ENCODE results near the gene NRP2.

GRCh38 chr2:205701509-205701908, 19.2 kb downstream of the NRP2 start:
- TF ChIP-seq CTCF (IDR thresholded peaks at IDR 0.05) = no peak
- no peak for TF ChIP-seq POLR2A (IDR thresholded peaks at IDR 0.05)
- no peak for TF ChIP-seq EP300 (IDR thresholded peaks at IDR 0.05)

Measured in ovary (tissue), 3 donors.